Adipose tissue (tissue), 3 donors: Measurements from ENCODE around the gene FCHSD2. TPM values are rescaled to one million over a fixed set of nuclear protein-coding genes. Genes with fewer than 3 reads are reported as not detected.

Source experiments
- H3K27ac ChIP-seq: one replicate; pipeline ENCODE4 v1.5.1; 2013; ENCODE audit warnings: low read depth, low read length
- WGBS, 3 donors: extraction: QIAGEN DNeasy Blood & Tissue Kit; methylation state at CpG; one replicate each; pipeline ENCODE4 v1.1.7; 2013; 5-methylcytosine and 5-hydroxymethylcytosine counted together
- polyA plus RNA-seq, 3 donors: library from polyadenylated mRNA; stranded (reverse); fragments of 200-250 nt; gene quantifications; one replicate each; pipeline ENCODE4 v1.2.3, GENCODE V29; 2013
- donor health status: healthy with polysubstance abuse.
- donor health status: Bipolar disorder and iron deficiency.
- donor health status: healthy.

FCHSD2 gene
- 10 to 100 TPM in 2 of 3 donors, 1 to 10 TPM in 1; 4.9 to 17.8 (median 16.3) TPM for polyA plus RNA-seq

- WGBS, 3 donors = 0 to 2% (median 0%) methylated on average over 2 to 35 of the region's 35 CpGs
- H3K27ac ChIP-seq = peak within 1 kb of the TSS; percentile 62
Measured at GRCh38 chr11:73142128-73142377, at the start of gene FCHSD2. FCHSD2 (minus strand) TSS chr11:73142318; CDS start chr11:73141877, 441 bp downstream.

GRCh38 chr11:73191151-73191550 lies 49.0 kb upstream of the FCHSD2 start:
- 74 to 85% (median 82%) methylated on average over 6 of the region's 6 CpGs for WGBS, 3 donors
- no peak overlapping the region for H3K27ac ChIP-seq

GRCh38 chr11:73190557-73190885 lies 48.4 kb upstream of the FCHSD2 start:
- 92 to 95% (median 94%) methylated on average over 3 of the region's 3 CpGs for WGBS, 3 donors
- no peak overlapping the region for H3K27ac ChIP-seq

GRCh38 chr11:73189723-73190556 lies 47.8 kb upstream of the FCHSD2 start:
- no peak overlapping the region for H3K27ac ChIP-seq
- WGBS, 3 donors = 68 to 80% (median 72%) methylated on average over 5 of the region's 5 CpGs

GRCh38 chr11:73189315-73189714 lies 47.2 kb upstream of the FCHSD2 start:
- no peak overlapping the region for H3K27ac ChIP-seq
- 39 to 81% (median 51%) methylated on average over 8 of the region's 8 CpGs for WGBS, 3 donors

- no peak overlapping the region for H3K27ac ChIP-seq
- WGBS, 3 donors = 66 to 79% (median 71%) methylated on average over 4 of the region's 4 CpGs
Measured at GRCh38 chr11:73188301-73188700, 46.2 kb upstream of the FCHSD2 start.

- 83 to 88% (median 86%) methylated on average over 1 of the region's 1 CpG for WGBS, 3 donors
- no peak overlapping the region for H3K27ac ChIP-seq
Measured at GRCh38 chr11:73187854-73188253, 45.7 kb upstream of the FCHSD2 start.

GRCh38 chr11:73186886-73187285 lies 44.8 kb upstream of the FCHSD2 start:
- H3K27ac ChIP-seq = no peak overlapping the region
- WGBS, 3 donors = 40 to 60% (median 56%) methylated on average over 4 of the region's 4 CpGs

- H3K27ac ChIP-seq = no peak overlapping the region
- WGBS, 3 donors = 67 to 79% (median 70%) methylated on average over 10 of the region's 10 CpGs
Measured at GRCh38 chr11:73186294-73186850, 44.3 kb upstream of the FCHSD2 start.

- H3K27ac ChIP-seq = no peak overlapping the region
- WGBS, 3 donors = 59 to 69% (median 60%) methylated on average over 13 of the region's 13 CpGs
Measured at GRCh38 chr11:73185680-73186293, 43.7 kb upstream of the FCHSD2 start.

GRCh38 chr11:73184953-73185671 lies 43.0 kb upstream of the FCHSD2 start:
- no peak overlapping the region for H3K27ac ChIP-seq
- 24 to 37% (median 32%) methylated on average over 16 to 18 of the region's 18 CpGs for WGBS, 3 donors

- WGBS, 3 donors = 15 to 56% (median 50%) methylated on average over 3 of the region's 3 CpGs
- H3K27ac ChIP-seq = no peak overlapping the region
Measured at GRCh38 chr11:73182824-73183321, 40.8 kb upstream of the FCHSD2 start.

- WGBS, 3 donors = 69 to 94% (median 93%) methylated on average over 4 of the region's 4 CpGs
- H3K27ac ChIP-seq = no peak overlapping the region
Measured at GRCh38 chr11:73178681-73179080, 36.6 kb upstream of the FCHSD2 start.

- H3K27ac ChIP-seq = no peak overlapping the region
- 32 to 39% (median 34%) methylated on average over 15 of the region's 15 CpGs for WGBS, 3 donors
Measured at GRCh38 chr11:73177778-73178539, 35.8 kb upstream of the FCHSD2 start.

- H3K27ac ChIP-seq = no peak overlapping the region
- 11 to 45% (median 41%) methylated on average over 3 of the region's 3 CpGs for WGBS, 3 donors
Measured at GRCh38 chr11:73177380-73177777, 35.3 kb upstream of the FCHSD2 start.

GRCh38 chr11:73176874-73177155 lies 34.7 kb upstream of the FCHSD2 start:
- 92 to 100% (median 100%) methylated on average over 1 of the region's 1 CpG for WGBS, 3 donors
- H3K27ac ChIP-seq = no peak overlapping the region

GRCh38 chr11:73176145-73176873 lies 34.2 kb upstream of the FCHSD2 start:
- 81 to 86% (median 85%) methylated on average over 5 of the region's 5 CpGs for WGBS, 3 donors
- no peak overlapping the region for H3K27ac ChIP-seq

GRCh38 chr11:73175551-73176144 lies 33.5 kb upstream of the FCHSD2 start:
- 53 to 72% (median 71%) methylated on average over 5 of the region's 5 CpGs for whole genome bisulfite sequencing, 3 donors

More at GRCh38 chr11:73175551-73176144, 33.5 kb upstream of the FCHSD2 start:
- H3K27ac ChIP-seq = no peak overlapping the region
